ENCODE measurements around the gene MYL12B.

Gene MYL12B

GRCh38 chr18:3251249-3251962 lies 10.5 kb upstream of the MYL12B start:
- DNase-seq, result no peak
- no peak for ATAC-seq (ENCODE audit: insufficient read depth, low read depth)
- Histone ChIP-seq H3K27ac (ENCODE audit: low read length) (no peak overlapping the region), H3K4me3 (ENCODE audit: low read depth in 1 of 2, low read length in 2 of 2) (no peak overlapping the region), H3K9me3 (ENCODE audit: insufficient read depth, low read length, severe bottlenecking) (no peaks in the 10 kb centered on the region), H3K27me3 (ENCODE audit: insufficient read depth, low read length, poor library complexity) (no peaks in the 10 kb centered on the region), H3K4me1 (ENCODE audit: insufficient read depth, low read length) (peaks cover 30% of the 10 kb centered on the region), H3K4me2 (ENCODE audit: insufficient read depth, low read length) (peak overlapping the region; percentile 16; the same call in 1 of the 2 replicates), H3K79me2 (ENCODE audit: insufficient read depth, low read length) (peaks cover 66% of the 10 kb centered on the region), H4K20me1 (ENCODE audit: insufficient read depth, low read length) (peaks cover 19% of the 10 kb centered on the region; the same call in 1 of the 2 replicates), H3K9ac (ENCODE audit: low read depth, low read length) (no peak overlapping the region), H3K36me3 (ENCODE audit: insufficient read depth, low read length) (peaks cover 65% of the 10 kb centered on the region), H2AFZ (ENCODE audit: low read depth, low read length) (no peak overlapping the region)
- TF ChIP-seq CTCF (IDR thresholded peaks at IDR 0.05; ENCODE audit: borderline replicate concordance, extremely low read depth, low read length, poor library complexity, severe bottlenecking) (no peak), EZH2 (IDR thresholded peaks at IDR 0.05; ENCODE audit: borderline replicate concordance, low read depth, low read length, severe bottlenecking) (no peak)

GRCh38 chr18:3251963-3252277 lies 10.0 kb upstream of the MYL12B start:
- Histone ChIP-seq H4K20me1 (ENCODE audit: insufficient read depth, low read length) (peaks cover 19% of the 10 kb centered on the region; the same call in 1 of the 2 replicates), H2AFZ (ENCODE audit: low read depth, low read length) (no peak overlapping the region), H3K9me3 (ENCODE audit: insufficient read depth, low read length, severe bottlenecking) (no peaks in the 10 kb centered on the region), H3K4me1 (ENCODE audit: insufficient read depth, low read length) (peaks cover 27% of the 10 kb centered on the region), H3K79me2 (ENCODE audit: insufficient read depth, low read length) (peaks cover 62% of the 10 kb centered on the region), H3K27ac (ENCODE audit: low read length) (no peak overlapping the region), H3K4me3 (ENCODE audit: low read depth in 1 of 2, low read length in 2 of 2) (no peak overlapping the region), H3K27me3 (ENCODE audit: insufficient read depth, low read length, poor library complexity) (no peaks in the 10 kb centered on the region), H3K9ac (ENCODE audit: low read depth, low read length) (no peak overlapping the region), H3K36me3 (ENCODE audit: insufficient read depth, low read length) (peaks cover 70% of the 10 kb centered on the region), H3K4me2 (ENCODE audit: insufficient read depth, low read length) (peak overlapping the region; percentile 31; the same call in 1 of the 2 replicates)
- no peak for ATAC-seq (ENCODE audit: insufficient read depth, low read depth)
- TF ChIP-seq EZH2 (IDR thresholded peaks at IDR 0.05; ENCODE audit: borderline replicate concordance, low read depth, low read length, severe bottlenecking) (no peak), CTCF (IDR thresholded peaks at IDR 0.05; ENCODE audit: borderline replicate concordance, extremely low read depth, low read length, poor library complexity, severe bottlenecking) (no peak)
- no peak for DNase-seq

- TF ChIP-seq CTCF (IDR thresholded peaks at IDR 0.05; ENCODE audit: borderline replicate concordance, extremely low read depth, low read length, poor library complexity, severe bottlenecking) (no peak), EZH2 (IDR thresholded peaks at IDR 0.05; ENCODE audit: borderline replicate concordance, low read depth, low read length, severe bottlenecking) (no peak)
- H3K9me3 ChIP-seq (ENCODE audit: insufficient read depth, low read length, severe bottlenecking), result no peaks in the 10 kb centered on the region
- H3K9ac ChIP-seq (ENCODE audit: low read depth, low read length), result no peak overlapping the region
- H3K79me2 ChIP-seq (ENCODE audit: insufficient read depth, low read length), result peaks cover 58% of the 10 kb centered on the region
- H3K4me2 ChIP-seq (ENCODE audit: insufficient read depth, low read length), result no peak overlapping the region
- peaks cover 79% of the 10 kb centered on the region for H3K36me3 ChIP-seq (ENCODE audit: insufficient read depth, low read length)
- H2AFZ ChIP-seq (ENCODE audit: low read depth, low read length), result no peak overlapping the region
- ATAC-seq (ENCODE audit: insufficient read depth, low read depth), result no peak
- no peaks in the 10 kb centered on the region for H3K27me3 ChIP-seq (ENCODE audit: insufficient read depth, low read length, poor library complexity)
- H3K27ac ChIP-seq (ENCODE audit: low read length), result no peak overlapping the region
- no peak overlapping the region for H3K4me3 ChIP-seq (ENCODE audit: low read depth in 1 of 2, low read length in 2 of 2)
- H4K20me1 ChIP-seq (ENCODE audit: insufficient read depth, low read length), result peaks cover 19% of the 10 kb centered on the region; the same call in 1 of the 2 replicates
- DNase-seq, result no peak
- H3K4me1 ChIP-seq (ENCODE audit: insufficient read depth, low read length), result peaks cover 27% of the 10 kb centered on the region
Measured at GRCh38 chr18:3252843-3253242, 9.1 kb upstream of the MYL12B start.
